Testis (tissue), 2 donors: ENCODE results near the gene EHBP1.

ENCODE experiments used
- CTCF ChIP-seq, 3 experiments: fragments of 450-650 bp in 2 of 3; fragments of 200-600 bp in 1 of 3; sonication (generic) in 1 of 3; IDR thresholded peaks; one replicate each; pipeline ENCODE4 v1.5.1; 2016 to 2019; ENCODE audit warnings: antibody characterized with exemption in 3 of 3, mild to moderate bottlenecking in 2 of 3, moderate library complexity in 1 of 3
- POLR2A ChIP-seq: fragments of 450-650 bp; IDR thresholded peaks from one replicate; pipeline ENCODE4 v1.6.1; 2017; ENCODE audit warnings: antibody characterized with exemption, mild to moderate bottlenecking, moderate library complexity

DNA sequence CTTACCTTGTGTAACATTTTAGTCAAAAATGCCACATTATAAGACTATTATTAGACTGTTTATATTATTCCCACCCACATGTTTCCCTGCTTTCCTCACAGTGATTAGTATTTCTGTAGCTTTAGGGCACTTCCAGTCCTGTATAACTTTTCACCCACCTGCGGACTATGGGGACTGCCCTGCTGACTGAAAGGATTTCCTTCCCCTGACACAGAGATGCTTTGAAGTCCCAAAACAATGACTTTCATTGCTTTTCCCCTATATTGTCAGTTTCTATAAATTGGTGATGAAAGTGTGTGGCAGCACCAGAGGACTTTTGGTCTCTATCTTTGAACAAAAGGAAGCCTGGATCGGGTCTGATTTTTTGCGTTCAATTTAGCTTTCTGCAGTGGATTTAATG is 286.1 kb downstream of the EHBP1 start:
- TF ChIP-seq CTCF (IDR thresholded peaks at IDR 0.05) (no peak), POLR2A (no peak)
